Chondrocyte (in vitro differentiated cells): Measurements from ENCODE around the gene KIRREL3. TPM values are rescaled to one million over a fixed set of nuclear protein-coding genes. Genes with fewer than 3 reads are reported as not detected.

ENCODE experiments used
- DNase-seq: peaks from one replicate; pipeline ENCODE4 v3.0.0; 2021; ENCODE audit warnings: mixed read lengths, low spot score
- H3K27ac Mint-ChIP-seq: one replicate; pipeline ENCODE4 v1.8.0; 2021; ENCODE audit warnings: mild to moderate bottlenecking, moderate library complexity, mixed read lengths; ENCODE audit not compliant: unreplicated experiment
- H3K27me3 Mint-ChIP-seq: 2 replicates; pipeline ENCODE4 v1.8.0; 2021; ENCODE audit warnings: low read depth, mixed read lengths
- H3K36me3 Mint-ChIP-seq: 2 replicates; pipeline ENCODE4 v1.8.0; 2021; ENCODE audit warnings: low read depth, mixed read lengths
- H3K4me1 Mint-ChIP-seq: 2 replicates; pipeline ENCODE4 v1.8.0; 2021; ENCODE audit warnings: low read depth, mild to moderate bottlenecking, mixed read lengths
- H3K4me3 Mint-ChIP-seq: one replicate; pipeline ENCODE4 v1.8.0; 2021; ENCODE audit warnings: mild to moderate bottlenecking, moderate library complexity, mixed read lengths; ENCODE audit not compliant: unreplicated experiment
- H3K9me3 Mint-ChIP-seq: 2 replicates; pipeline ENCODE4 v1.8.0; 2021; ENCODE audit warnings: low read depth, mixed read lengths
- total RNA-seq: library from RNA; stranded (reverse); gene quantifications from 3 replicates; pipeline ENCODE4 v1.2.1, GENCODE V29; 2021
- TF ChIP-seq, protein P1 (sequence below): fragments of 200-600 bp; sonication (generic); IDR thresholded peaks from 2 replicates; pipeline ENCODE4 v1.5.0; 2021; ENCODE audit warnings: antibody characterized with exemption, mild to moderate bottlenecking, moderate library complexity

Gene KIRREL3
- total RNA-seq, 1 donor from 2014 or later: 1.2 TPM

GRCh38 chr11:126433989-126434949, 566.3 kb downstream of the KIRREL3 start:
- Mint-ChIP-seq H3K9me3 (no peaks in the 10 kb centered on the region), H3K36me3 (no peaks in the 10 kb centered on the region), H3K27me3 (no peaks in the 10 kb centered on the region), H3K27ac (no peak overlapping the region), H3K4me3 (no peak overlapping the region), H3K4me1 (peaks cover 30% of the 10 kb centered on the region)
- no peak for DNase-seq
- TF ChIP-seq, protein P1, sequence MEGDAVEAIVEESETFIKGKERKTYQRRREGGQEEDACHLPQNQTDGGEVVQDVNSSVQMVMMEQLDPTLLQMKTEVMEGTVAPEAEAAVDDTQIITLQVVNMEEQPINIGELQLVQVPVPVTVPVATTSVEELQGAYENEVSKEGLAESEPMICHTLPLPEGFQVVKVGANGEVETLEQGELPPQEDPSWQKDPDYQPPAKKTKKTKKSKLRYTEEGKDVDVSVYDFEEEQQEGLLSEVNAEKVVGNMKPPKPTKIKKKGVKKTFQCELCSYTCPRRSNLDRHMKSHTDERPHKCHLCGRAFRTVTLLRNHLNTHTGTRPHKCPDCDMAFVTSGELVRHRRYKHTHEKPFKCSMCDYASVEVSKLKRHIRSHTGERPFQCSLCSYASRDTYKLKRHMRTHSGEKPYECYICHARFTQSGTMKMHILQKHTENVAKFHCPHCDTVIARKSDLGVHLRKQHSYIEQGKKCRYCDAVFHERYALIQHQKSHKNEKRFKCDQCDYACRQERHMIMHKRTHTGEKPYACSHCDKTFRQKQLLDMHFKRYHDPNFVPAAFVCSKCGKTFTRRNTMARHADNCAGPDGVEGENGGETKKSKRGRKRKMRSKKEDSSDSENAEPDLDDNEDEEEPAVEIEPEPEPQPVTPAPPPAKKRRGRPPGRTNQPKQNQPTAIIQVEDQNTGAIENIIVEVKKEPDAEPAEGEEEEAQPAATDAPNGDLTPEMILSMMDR: no peak

DNA sequence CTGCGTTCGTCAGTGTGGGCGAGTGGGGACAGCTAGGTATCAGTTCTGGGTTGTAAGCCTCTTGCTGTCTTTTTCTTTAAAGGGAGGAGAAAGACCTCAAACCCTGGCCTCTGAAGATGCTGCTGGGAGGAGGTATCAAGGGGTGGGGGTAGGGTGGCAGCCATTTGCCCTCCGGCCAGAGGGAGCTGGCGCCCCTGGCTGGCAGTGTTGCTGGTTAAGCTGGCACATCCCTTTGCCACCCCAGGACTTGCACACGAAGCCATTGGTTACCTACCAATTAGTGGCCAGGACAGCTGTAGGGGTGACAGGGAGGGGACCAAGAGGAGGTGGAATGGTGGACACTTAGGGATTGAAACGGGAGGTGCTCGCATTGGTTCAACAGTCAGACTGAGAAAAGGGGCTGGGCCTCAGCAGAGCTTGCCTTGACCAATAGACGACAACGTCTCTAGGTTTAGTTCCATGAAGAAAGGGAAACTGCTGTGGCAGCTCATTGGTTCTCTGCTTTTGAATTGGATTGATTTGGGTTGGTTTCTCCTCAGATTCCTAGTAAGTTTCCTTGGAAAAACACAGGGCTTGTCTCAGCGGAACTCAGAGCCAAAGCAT, 567.2 kb downstream of the KIRREL3 start:
- TF ChIP-seq, protein P1: no peak
- no peaks in the 10 kb centered on the region for H3K9me3 Mint-ChIP-seq
- no peak overlapping the region for H3K27ac Mint-ChIP-seq
- H3K4me3 Mint-ChIP-seq: no peak overlapping the region
- peaks cover 26% of the 10 kb centered on the region for H3K4me1 Mint-ChIP-seq
- H3K27me3 Mint-ChIP-seq: no peaks in the 10 kb centered on the region
- DNase-seq: no peak
- H3K36me3 Mint-ChIP-seq: no peaks in the 10 kb centered on the region

- peaks cover 24% of the 10 kb centered on the region for H3K4me1 Mint-ChIP-seq
- no peak overlapping the region for H3K4me3 Mint-ChIP-seq
- TF ChIP-seq, protein P1: no peak
- H3K36me3 Mint-ChIP-seq: peaks cover 2% of the 10 kb centered on the region
- no peaks in the 10 kb centered on the region for H3K9me3 Mint-ChIP-seq
- no peaks in the 10 kb centered on the region for H3K27me3 Mint-ChIP-seq
- no peak overlapping the region for H3K27ac Mint-ChIP-seq
- DNase-seq: no peak
Measured at GRCh38 chr11:126432525-126432924, 568.0 kb downstream of the KIRREL3 start.

DNA sequence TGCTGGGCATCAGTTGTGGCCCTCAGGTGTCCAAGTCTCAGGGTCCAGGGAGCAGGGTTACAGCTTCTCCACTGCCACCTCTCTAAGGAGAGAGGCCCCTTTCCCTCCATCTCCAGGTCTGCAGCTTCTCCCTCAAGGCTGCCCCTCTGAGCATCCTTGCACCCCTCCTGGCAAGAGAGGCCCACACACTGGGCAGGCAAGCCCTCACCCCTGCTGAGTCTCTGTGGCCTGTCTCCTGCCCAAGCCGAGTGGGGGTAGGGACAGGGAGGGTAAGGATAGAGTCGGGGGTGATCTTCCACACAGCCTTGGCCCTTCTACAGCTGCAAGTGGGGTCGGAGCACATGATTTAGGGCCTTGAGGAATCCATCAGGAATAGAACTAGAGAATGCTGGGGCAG, 568.5 kb downstream of the KIRREL3 start:
- Mint-ChIP-seq H3K36me3 (peaks cover 2% of the 10 kb centered on the region), H3K4me1 (peaks cover 29% of the 10 kb centered on the region), H3K9me3 (no peaks in the 10 kb centered on the region), H3K27ac (peak overlapping the region; percentile 92), H3K27me3 (no peaks in the 10 kb centered on the region), H3K4me3 (no peak overlapping the region)
- no peak for DNase-seq
- TF ChIP-seq, protein P1: no peak

- H3K4me1 Mint-ChIP-seq: peaks cover 34% of the 10 kb centered on the region
- H3K27me3 Mint-ChIP-seq: no peaks in the 10 kb centered on the region
- no peak overlapping the region for H3K4me3 Mint-ChIP-seq
- H3K9me3 Mint-ChIP-seq: no peaks in the 10 kb centered on the region
- peaks cover 2% of the 10 kb centered on the region for H3K36me3 Mint-ChIP-seq
- no peak for DNase-seq
- peak overlapping the region; percentile 92 for H3K27ac Mint-ChIP-seq
- TF ChIP-seq, protein P1: no peak
Measured at GRCh38 chr11:126431401-126432064, 569.0 kb downstream of the KIRREL3 start.
